AG09319 (cell line): ENCODE results near the gene COL19A1.

Experiments used
- DNase-seq: peaks from one replicate; pipeline ENCODE4 v3.0.0-alpha.2; 2010; ENCODE audit warnings: low read depth; ENCODE audit errors: extremely low read depth
- TF ChIP-seq, protein P1 (sequence below): IDR thresholded peaks from 2 replicates; pipeline ENCODE4 v1.5.1; 2011; ENCODE audit warnings: low read depth, mild to moderate bottlenecking, inconsistent platforms, low read length, moderate library complexity

The COL19A1 gene

DNA sequence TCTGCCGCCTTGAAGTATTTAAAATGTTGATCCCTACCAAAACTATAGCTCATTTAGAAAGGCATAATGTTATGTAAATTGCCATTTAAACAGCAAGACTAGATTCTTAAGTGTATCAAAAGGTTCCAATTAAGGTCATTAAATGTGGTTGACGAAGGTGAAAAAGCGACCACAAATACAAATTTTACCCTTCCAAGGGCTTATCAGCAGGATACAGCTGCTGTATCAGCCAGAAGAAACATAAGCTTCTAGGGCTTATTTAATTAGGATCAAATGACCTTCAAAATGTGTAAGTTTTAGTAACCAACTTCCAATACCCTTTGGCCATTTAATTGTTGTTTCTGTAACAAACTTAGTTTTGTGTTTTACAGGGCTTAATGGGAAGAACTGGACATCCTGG is 296.6 kb downstream of the COL19A1 start:
- no peak for DNase-seq

DNA sequence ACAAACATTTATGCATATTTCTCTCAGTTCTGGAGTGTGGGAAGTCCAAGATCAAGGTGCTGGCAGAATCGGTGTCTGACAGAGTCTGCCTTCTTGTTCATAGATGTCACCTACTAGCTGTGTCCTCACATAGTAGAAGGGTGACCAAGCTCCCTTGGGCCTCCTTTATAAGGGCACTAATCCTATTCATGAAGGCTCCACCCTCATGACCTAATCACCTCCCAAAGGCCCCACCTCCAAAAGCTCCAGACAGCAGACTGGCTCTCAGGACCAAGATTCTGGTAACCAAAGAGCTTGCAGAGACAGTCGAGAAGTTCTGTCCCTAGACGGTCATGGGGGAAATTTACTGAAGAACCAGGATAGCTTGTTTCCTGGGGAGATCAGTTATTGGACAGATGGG is 297.4 kb downstream of the COL19A1 start:
- no peak for DNase-seq
- TF ChIP-seq, protein P1, sequence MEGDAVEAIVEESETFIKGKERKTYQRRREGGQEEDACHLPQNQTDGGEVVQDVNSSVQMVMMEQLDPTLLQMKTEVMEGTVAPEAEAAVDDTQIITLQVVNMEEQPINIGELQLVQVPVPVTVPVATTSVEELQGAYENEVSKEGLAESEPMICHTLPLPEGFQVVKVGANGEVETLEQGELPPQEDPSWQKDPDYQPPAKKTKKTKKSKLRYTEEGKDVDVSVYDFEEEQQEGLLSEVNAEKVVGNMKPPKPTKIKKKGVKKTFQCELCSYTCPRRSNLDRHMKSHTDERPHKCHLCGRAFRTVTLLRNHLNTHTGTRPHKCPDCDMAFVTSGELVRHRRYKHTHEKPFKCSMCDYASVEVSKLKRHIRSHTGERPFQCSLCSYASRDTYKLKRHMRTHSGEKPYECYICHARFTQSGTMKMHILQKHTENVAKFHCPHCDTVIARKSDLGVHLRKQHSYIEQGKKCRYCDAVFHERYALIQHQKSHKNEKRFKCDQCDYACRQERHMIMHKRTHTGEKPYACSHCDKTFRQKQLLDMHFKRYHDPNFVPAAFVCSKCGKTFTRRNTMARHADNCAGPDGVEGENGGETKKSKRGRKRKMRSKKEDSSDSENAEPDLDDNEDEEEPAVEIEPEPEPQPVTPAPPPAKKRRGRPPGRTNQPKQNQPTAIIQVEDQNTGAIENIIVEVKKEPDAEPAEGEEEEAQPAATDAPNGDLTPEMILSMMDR, result no peak

More for the DNA sequence above, 296.6 kb downstream of the COL19A1 start:
- TF ChIP-seq, protein P1, result no peak

DNA sequence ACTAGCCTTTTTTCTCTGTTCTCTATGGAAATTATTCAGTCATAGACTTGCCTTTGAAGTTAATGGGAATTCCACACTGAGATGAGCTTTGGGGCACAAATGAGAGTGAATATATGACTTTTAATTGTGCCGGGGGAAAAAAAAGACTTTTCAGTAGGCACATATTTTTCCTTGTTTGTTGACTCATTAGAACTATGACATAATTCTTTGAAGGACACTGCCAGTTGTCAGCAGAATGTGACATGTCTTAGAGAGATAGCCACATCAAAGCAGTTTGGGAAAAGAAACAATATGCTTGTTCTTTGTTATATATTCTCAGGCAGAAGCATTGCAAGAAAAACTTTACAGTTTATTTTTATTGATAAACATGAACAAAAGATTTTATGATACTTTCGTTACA is 298.2 kb downstream of the COL19A1 start:
- TF ChIP-seq, protein P1, result no peak
- DNase-seq, result no peak

DNA sequence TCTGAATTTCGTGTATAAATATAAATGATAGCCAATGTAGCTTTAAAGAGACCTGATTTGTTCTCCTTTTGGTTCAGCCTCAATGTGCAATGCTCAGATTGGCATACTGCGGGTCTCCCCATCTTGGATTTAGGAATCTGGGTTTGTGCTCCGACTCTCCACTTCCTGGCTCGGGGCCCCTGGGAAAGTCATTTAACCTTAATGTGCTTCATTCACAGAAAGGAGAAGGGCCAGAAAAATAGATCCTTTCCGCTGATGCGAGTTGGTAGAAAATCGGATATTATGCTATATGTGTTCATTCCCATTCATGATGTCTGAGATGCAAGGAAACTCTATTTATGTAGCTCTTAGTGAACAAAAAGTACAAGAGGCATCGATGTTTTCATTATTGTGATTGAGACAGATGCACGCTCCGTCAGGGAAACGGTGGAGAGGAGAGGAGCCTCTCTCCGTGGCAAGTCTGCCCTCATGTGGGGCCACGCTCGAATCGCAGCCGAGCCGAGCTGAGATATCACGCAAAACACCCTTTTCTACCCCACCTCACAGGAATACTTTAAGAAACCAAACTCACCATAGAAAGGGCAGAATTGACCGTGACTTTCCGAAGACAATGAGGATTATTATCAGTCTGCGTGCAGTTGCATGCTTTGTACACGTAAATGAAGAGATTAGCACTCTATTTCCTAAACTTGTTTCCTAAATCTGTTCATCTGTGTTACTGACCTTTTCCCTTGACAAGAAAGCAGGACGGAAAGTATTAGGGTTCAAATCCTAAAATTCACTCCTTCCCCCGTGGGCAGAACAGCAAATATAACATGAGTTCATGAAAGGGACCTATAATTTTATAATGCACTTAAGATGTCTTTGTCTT is 300.0 kb downstream of the COL19A1 start:
- TF ChIP-seq, protein P1, result peak; percentile 67
- DNase-seq, result peak; percentile 3

DNA sequence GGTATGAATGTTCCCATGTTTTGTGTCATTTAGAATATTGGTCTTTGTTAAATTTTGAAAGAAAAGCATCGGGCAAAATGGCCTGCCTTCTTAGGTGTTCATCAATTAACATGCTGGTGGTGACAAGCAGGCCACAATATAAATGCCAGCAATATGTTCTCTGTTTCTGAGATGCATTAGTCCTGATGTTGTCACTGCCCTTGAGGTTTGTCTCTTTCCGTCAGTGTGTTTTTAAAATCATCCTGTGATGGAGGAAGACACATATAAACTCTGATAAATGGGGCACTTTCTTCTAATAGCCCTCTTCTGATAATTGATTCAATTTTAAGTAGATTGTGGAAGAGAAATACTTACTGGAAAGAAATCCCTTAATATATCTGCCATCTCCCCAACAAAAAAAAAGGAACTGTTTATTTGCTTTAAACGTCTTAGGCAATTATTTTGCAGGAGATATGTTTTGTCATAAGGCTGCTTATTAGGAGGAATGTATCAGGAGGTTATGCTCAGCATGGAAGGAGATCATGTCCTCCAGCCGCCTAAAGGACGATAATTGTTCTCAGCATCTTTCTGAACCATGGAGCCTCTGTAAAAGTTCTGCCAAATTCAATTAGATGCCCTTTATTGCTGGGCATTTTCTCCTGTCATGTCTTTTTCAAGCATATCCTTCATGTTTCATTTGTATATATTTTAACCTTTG is 302.5 kb downstream of the COL19A1 start:
- no peak for DNase-seq

DNA sequence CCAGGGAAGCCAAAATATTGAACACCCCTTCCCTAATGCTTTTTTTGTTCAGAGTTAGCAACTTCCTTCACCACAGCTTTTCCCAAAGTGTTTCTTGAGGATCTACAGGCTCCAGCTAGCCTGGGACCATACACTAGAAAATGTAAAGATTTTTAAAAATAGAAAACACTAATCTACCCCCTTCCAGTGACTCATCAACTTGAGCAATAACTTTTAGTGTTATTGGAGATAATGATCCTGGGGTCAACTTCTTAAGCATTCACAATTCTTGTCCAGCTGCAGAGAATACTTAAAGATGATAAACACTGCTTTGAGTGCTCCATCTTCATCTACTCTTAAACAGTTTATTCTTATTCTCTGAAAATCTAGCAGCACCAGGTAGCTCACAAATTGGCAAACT is 304.9 kb downstream of the COL19A1 start:
- DNase-seq, result no peak
- TF ChIP-seq, protein P1, result no peak

More for the DNA sequence above, 302.5 kb downstream of the COL19A1 start:
- TF ChIP-seq, protein P1, result no peak

DNA sequence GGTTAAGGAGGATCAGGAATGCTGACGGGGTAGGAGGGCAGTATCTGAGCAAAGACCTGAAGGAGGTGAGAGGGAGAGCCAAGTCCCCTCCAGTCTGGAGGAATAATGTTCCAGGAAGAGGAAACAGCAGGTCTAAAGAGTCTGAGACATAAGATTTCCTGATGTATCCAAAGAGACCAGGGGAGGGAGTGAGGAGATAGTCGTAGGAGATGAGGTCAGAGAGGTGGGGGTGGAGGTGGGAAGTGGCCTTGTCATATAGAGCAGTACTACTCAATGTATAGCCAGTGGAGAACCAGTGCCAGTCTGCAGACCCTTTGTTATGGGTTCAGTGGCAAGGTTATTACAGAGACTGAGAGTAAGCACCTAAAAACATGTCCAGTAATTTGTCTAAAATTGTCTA is 305.9 kb downstream of the COL19A1 start:
- TF ChIP-seq, protein P1, result no peak
- DNase-seq, result no peak
